ENCODE data around the gene CDH23. TPM values are rescaled to one million over a fixed set of nuclear protein-coding genes. Genes with fewer than 3 reads are reported as not detected.

The CDH23 gene
- total and polyA plus RNA-seq, 9 of the 15 experiments (the other 6 are each of a cell fraction or from before 2014, with no cell fraction given): 0.18 to 1.2 (median 0.47) TPM

- TF ChIP-seq CREB1 (IDR thresholded peaks at IDR 0.05): no peak
- no peak for TF ChIP-seq CREB1 (CRISPR knock-in tag; IDR thresholded peaks at IDR 0.05)
- TF ChIP-seq HLTF (IDR thresholded peaks at IDR 0.05): no peak
- no peak for TF ChIP-seq TEAD1 (CRISPR knock-in tag; IDR thresholded peaks at IDR 0.05)
- no peak for TF ChIP-seq NFXL1 (CRISPR knock-in tag; IDR thresholded peaks at IDR 0.05)
- TF ChIP-seq ZNF589 (CRISPR knock-in tag; IDR thresholded peaks at IDR 0.05; ENCODE audit: low read depth): no peak
- no peak for TF ChIP-seq MBD1 (CRISPR knock-in tag; IDR thresholded peaks at IDR 0.05)
- TF ChIP-seq ELK3 (CRISPR knock-in tag; IDR thresholded peaks at IDR 0.05): no peak
- 0 out of 2 replicates have a peak, but pooled peaks have one; percentile 57 for TF ChIP-seq ZNF436 (CRISPR knock-in tag; IDR thresholded peaks at IDR 0.05)
- no peak for TF ChIP-seq RFX7 (CRISPR knock-in tag; IDR thresholded peaks at IDR 0.05)
- peak; percentile 81 for TF ChIP-seq RBM25 (IDR thresholded peaks at IDR 0.05; ENCODE audit: low read depth, low read length, severe bottlenecking)
- TF ChIP-seq ARID3A (IDR thresholded peaks at IDR 0.05; ENCODE audit: borderline replicate concordance, low read depth, low read length): no peak
- peak in 1 of 3 experiments; percentile 7 for TF ChIP-seq YY1 (IDR thresholded peaks at IDR 0.05; ENCODE audit: borderline replicate concordance in 1 of 3, control insufficient read depth in 1 of 3, extremely low read depth in 1 of 3, insufficient read depth in 3 of 3, insufficient read length in 1 of 3, insufficient replicate concordance in 2 of 3, low read depth in 1 of 3, low read length in 2 of 3)
- peak; percentile 58; the same call in 1 of the 2 replicates for TF ChIP-seq BCOR (IDR thresholded peaks at IDR 0.05)
- no peak for TF ChIP-seq PHF8 (IDR thresholded peaks at IDR 0.05; ENCODE audit: borderline replicate concordance, low read length)
- TF ChIP-seq KLF10 (CRISPR knock-in tag; IDR thresholded peaks at IDR 0.05): no peak
- no peak for TF ChIP-seq ZBTB26 (CRISPR knock-in tag; IDR thresholded peaks at IDR 0.05)
- TF ChIP-seq PYGO2 (tag; IDR thresholded peaks at IDR 0.05): no peak
- TF ChIP-seq FOSL1 (tag; conservative IDR thresholded peaks at IDR 0.05): no peak
- no peak for TF ChIP-seq ZNF121 (CRISPR knock-in tag; conservative IDR thresholded peaks at IDR 0.05)
- TF ChIP-seq ZFP36 (IDR thresholded peaks at IDR 0.05; ENCODE audit: low read depth, low read length, partially characterized antibody): peak; percentile 95
- no peak for TF ChIP-seq ZNF217 (CRISPR knock-in tag; IDR thresholded peaks at IDR 0.05)
Measured at GRCh38 chr10:71594934-71595571, 198.3 kb downstream of the CDH23 start (continued).
